Measurements from ENCODE around the gene ZNF667. TPM values are rescaled to one million over a fixed set of nuclear protein-coding genes. Genes with fewer than 3 reads are reported as not detected.

ZNF667 gene
- 19.7 TPM for total RNA-seq

DNA sequence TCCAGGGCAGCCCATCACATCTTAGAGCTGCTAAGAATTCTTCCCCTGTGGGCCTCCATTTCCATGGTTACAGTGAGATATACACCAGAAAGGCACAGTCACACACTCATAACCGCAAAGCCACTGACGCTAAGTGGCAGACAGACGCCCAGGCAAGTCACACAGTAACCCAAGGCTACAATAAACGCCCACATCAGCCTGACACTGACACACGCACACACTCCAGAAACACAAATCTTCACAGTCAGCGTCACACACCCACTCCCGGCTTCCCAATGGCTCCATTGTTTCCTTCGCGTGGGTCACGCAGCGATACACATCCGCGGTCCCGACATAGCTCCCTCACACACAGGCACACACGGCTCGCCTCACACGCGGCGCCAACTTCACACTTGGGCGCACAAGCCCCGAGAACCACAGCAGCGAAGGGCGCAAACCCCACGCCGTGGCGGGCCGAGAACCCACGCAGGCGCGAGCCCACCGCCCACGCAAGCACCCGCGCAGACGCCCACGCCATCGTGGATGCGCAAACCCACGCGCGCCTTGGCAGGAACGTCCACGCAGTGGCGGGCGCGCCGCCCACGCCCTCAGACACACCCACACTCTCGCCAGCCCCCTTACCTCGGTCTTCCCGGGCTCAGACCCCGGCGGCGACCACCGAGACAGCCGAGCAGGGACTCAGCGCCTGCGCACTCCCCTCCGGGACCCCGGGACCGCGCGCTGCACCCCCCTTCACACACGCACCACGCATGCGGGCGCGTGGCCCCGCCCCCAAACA, at the start of gene ZNF667:
Gene ZNF667, minus strand, starts transcription at position 695 of the 778 bp plus-strand sequence. CDS start 14,975 bp downstream, outside the sequence.

GRCh38 chr19:56507446-56508289, 30.5 kb upstream of the ZNF667 start, which contains the start of gene ZNF471:
TSS of gene ZNF471 (plus strand) at chr19:56507855. CDS start at chr19:56511572, 3,717 bp downstream.

GRCh38 chr19:56403764-56404704, 73.1 kb downstream of the ZNF667 start, which contains the start of gene ZNF583:
TSS of gene ZNF583 (plus strand) at chr19:56404332. CDS start at chr19:56407115, 2,783 bp downstream.

GRCh38 chr19:56393119-56394012, 83.8 kb downstream of the ZNF667 start, which contains the start of gene ZNF582:
TSS of gene ZNF582 (minus strand) at chr19:56393534. CDS start at chr19:56391752, 1,782 bp downstream.

Other genes with a start within 250 kb of the ZNF667 start
- not detected for gene EDDM13, start 204.6 kb downstream of the ZNF667 start, total RNA-seq
- gene ZSCAN5A, start 162.5 kb downstream of the ZNF667 start, total RNA-seq = 12.8 TPM
- 7.1 TPM for gene ZNF582, start 83.8 kb downstream of the ZNF667 start, total RNA-seq
- 17.9 TPM for gene ZNF583, start 73.0 kb downstream of the ZNF667 start, total RNA-seq
- 16.5 TPM for gene ZNF471, start 30.5 kb upstream of the ZNF667 start, total RNA-seq
- 26.6 TPM for gene ZFP28, start 61.6 kb upstream of the ZNF667 start, total RNA-seq
- 10.2 TPM for gene ZNF470, start 90.1 kb upstream of the ZNF667 start, total RNA-seq
- 18.8 TPM for gene ZNF71, start 118.0 kb upstream of the ZNF667 start, total RNA-seq
- 7.1 TPM for gene SMIM17, start 165.8 kb upstream of the ZNF667 start, total RNA-seq
- 12.2 TPM for gene ZNF835, start 194.4 kb upstream of the ZNF667 start, total RNA-seq

Data from camera-type eye (tissue), 1 donor.